Measurements from ENCODE around the gene MAP4K2. TPM values are rescaled to one million over a fixed set of nuclear protein-coding genes. Genes with fewer than 3 reads are reported as not detected.

The MAP4K2 gene
- total RNA-seq, 4 donors from 2014 or later: 4.3 to 14.8 (median 6.2) TPM

DNA sequence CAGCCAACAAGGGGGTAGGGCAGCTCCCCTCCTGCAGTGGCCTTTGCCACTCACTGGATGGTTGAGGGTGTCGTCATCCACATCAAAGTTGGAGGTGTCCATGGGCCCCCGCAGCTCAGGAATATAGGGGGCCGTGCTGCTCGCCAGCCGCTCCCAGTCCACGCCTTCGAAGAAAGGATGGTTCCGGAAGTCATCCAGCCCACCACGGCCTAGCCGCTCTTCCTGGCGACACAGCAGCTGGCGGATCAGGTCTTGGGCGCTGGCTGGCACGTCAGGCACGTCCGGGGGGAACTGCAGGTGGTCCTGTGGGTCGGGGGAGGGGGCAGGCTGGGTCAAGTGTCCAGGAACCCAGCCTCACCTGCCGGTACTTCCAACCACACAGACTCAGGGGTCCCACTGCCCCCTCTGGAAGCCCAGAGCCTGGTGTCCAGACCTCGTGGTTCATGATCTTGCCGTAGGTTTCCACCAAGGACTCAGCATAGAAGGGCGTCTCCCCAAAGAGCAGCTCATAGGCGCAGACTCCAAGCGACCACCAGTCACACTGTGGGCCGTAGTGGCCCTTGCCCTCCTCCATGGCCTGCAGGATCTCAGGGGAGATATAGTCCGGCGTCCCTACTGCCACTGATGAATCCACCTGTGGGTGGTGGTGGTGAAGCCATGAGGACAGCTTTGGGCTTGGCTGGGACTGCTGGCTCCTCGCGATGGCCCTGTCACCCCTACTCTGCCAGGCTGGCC is 35.8 kb upstream of the MAP4K2 start:
- ATAC-seq: peak in 1 of 2 donors; percentile 13
- H3K27ac ChIP-seq: no peak overlapping the region
- no peak overlapping the region for H3K4me3 ChIP-seq
- H3K4me1 ChIP-seq: no peaks in the 10 kb centered on the region
- in situ Hi-C loops (cut with MboI; ENCODE audit: low sequenced_read_pairs in 4 of 4) (no loop called here), intact Hi-C loops (cut with DNase I; ENCODE audit: low total_unique reads) (no loop called here)
- no peaks in the 10 kb centered on the region for H3K36me3 ChIP-seq
- H3K9me3 ChIP-seq: no peaks in the 10 kb centered on the region
- TF ChIP-seq, protein P1, sequence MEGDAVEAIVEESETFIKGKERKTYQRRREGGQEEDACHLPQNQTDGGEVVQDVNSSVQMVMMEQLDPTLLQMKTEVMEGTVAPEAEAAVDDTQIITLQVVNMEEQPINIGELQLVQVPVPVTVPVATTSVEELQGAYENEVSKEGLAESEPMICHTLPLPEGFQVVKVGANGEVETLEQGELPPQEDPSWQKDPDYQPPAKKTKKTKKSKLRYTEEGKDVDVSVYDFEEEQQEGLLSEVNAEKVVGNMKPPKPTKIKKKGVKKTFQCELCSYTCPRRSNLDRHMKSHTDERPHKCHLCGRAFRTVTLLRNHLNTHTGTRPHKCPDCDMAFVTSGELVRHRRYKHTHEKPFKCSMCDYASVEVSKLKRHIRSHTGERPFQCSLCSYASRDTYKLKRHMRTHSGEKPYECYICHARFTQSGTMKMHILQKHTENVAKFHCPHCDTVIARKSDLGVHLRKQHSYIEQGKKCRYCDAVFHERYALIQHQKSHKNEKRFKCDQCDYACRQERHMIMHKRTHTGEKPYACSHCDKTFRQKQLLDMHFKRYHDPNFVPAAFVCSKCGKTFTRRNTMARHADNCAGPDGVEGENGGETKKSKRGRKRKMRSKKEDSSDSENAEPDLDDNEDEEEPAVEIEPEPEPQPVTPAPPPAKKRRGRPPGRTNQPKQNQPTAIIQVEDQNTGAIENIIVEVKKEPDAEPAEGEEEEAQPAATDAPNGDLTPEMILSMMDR (IDR thresholded peaks at IDR 0.05 in 4 of 5, conservative IDR thresholded peaks at IDR 0.05 in 1 of 5): no peak
- TF ChIP-seq POLR2A (IDR thresholded peaks at IDR 0.05): no peak
- DNase-seq: no peak
- H3K27me3 ChIP-seq: no peaks in the 10 kb centered on the region

DNA sequence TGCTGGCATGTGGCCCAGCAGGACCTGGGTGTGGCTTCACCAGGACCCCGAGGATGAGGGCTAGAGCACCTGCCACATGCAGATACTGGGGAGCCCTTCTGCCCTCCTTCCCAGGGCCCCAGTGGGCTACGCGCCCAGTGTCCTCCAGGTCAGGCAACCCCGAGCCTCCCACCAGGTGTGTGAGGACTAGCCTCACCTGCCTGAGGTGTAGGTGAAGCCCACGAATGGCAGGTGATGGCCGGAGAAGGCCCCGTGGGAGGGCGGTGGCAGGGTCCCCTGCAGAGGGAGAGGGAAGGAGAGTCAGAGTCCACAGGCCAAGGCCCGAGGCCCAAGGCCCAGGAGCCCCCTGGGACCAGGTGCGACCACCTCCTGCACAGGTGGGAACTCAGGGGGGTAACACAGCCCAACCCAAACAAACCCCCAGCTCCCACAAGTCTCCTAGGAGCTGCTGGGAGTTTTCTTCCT is 34.9 kb upstream of the MAP4K2 start:
- H3K9me3 ChIP-seq: no peaks in the 10 kb centered on the region
- intact Hi-C loops (cut with DNase I; ENCODE audit: low total_unique reads) (no loop called here), in situ Hi-C loops (cut with MboI; ENCODE audit: low sequenced_read_pairs in 4 of 4) (no loop called here)
- H3K4me1 ChIP-seq: no peaks in the 10 kb centered on the region
- ATAC-seq: no peak
- DNase-seq: no peak
- no peak overlapping the region for H3K4me3 ChIP-seq
- no peaks in the 10 kb centered on the region for H3K27me3 ChIP-seq
- no peak overlapping the region for H3K27ac ChIP-seq
- no peaks in the 10 kb centered on the region for H3K36me3 ChIP-seq
- TF ChIP-seq, protein P1 (IDR thresholded peaks at IDR 0.05 in 4 of 5, conservative IDR thresholded peaks at IDR 0.05 in 1 of 5): no peak
- no peak for TF ChIP-seq POLR2A (IDR thresholded peaks at IDR 0.05)

DNA sequence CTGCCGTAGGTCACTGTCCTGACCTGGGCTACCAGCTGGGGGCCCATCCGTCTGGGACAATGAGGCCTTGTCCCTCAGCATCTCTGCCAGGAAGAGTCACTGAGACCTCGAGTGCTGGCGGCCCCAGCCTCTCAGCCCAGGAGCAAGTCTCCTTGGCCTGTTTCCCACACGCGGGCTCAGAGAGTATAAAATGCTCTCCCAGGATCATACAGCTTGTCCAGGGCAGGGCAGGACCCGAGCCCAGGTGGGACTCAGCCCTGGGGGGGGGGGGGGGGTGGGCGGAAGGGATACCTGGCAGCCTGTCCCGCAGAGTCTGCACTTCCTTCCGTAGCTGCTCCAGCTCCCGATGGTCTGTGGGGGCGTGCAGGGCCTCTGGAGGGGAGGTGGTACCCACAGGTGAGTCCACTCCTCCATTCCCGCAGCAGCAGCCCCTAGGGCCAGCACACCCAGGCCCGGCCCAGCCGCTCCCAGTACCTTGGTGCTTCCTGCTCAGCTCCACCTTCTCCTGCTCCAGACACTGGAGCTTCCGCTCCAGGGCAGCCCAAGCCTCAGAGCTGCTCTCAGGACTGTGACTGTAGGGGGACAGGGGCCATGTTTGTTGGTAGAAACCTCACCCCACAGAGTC is 33.5 kb upstream of the MAP4K2 start:
- DNase-seq: no peak
- H3K9me3 ChIP-seq: no peaks in the 10 kb centered on the region
- no peaks in the 10 kb centered on the region for H3K4me1 ChIP-seq
- TF ChIP-seq, protein P1 (IDR thresholded peaks at IDR 0.05 in 4 of 5, conservative IDR thresholded peaks at IDR 0.05 in 1 of 5): no peak
- intact Hi-C loops (cut with DNase I; ENCODE audit: low total_unique reads) (no loop called here), in situ Hi-C loops (cut with MboI; ENCODE audit: low sequenced_read_pairs in 4 of 4) (no loop called here)
- no peak overlapping the region for H3K4me3 ChIP-seq
- no peaks in the 10 kb centered on the region for H3K36me3 ChIP-seq
- no peak for ATAC-seq
- no peaks in the 10 kb centered on the region for H3K27me3 ChIP-seq
- H3K27ac ChIP-seq: no peak overlapping the region

DNA sequence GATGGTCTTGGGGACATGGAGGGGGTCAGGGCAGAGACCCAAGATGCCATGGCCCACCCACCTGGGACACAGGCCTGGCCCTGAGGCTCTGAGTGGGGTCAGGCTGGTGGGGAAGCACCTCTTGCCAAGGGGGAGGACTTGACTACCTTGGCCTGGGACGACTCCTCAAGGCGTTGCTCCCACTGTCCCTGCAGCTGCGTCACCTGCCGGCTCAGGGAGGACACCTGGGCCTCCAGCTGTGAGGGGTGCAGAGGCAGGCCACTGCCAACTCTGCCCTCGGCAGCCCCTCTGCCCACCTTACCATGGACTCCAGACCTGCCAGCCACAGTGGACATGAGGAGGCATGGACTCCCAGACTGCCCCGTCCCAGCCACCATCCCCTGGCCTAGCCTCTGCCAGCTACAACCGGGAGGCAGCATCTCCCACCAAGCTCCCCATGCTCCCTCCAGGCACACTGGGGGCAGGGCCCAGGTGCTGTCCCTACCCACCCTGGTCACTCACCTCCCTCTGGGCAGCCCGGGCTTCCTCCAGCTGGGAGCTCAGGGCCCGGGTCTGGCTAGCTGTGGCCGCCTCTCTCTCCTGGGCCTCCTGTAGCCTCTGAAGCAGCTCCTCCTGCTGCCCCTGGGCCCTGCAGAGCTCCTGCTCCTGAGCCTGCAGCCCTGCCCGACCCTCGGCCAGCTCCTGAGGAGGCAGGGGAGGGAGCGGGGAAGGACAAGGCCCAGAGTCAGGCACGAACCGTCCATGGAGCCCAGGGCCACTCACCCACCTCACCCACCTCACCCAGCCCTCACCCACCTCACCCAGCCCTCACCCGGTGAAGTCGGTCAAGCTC is 32.8 kb upstream of the MAP4K2 start:
- ATAC-seq: no peak
- DNase-seq: no peak

More for the DNA sequence above, 32.8 kb upstream of the MAP4K2 start:
- Histone ChIP-seq H3K9me3 (no peaks in the 10 kb centered on the region), H3K36me3 (no peaks in the 10 kb centered on the region), H3K4me3 (no peak overlapping the region), H3K27ac (no peak overlapping the region), H3K4me1 (no peaks in the 10 kb centered on the region), H3K27me3 (no peaks in the 10 kb centered on the region)
- intact Hi-C loops (cut with DNase I; ENCODE audit: low total_unique reads): no loop called here
- TF ChIP-seq, protein P1 (IDR thresholded peaks at IDR 0.05 in 4 of 5, conservative IDR thresholded peaks at IDR 0.05 in 1 of 5): no peak
- no peak for TF ChIP-seq POLR2A (IDR thresholded peaks at IDR 0.05)
- in situ Hi-C loops (cut with MboI; ENCODE audit: low sequenced_read_pairs in 4 of 4): no loop called here
